Osteoblast (primary cell): ENCODE results near the gene DSC1. TPM values are rescaled to one million over a fixed set of nuclear protein-coding genes. Genes with fewer than 3 reads are reported as not detected.

Source experiments
- DNase-seq: peaks from one replicate; pipeline ENCODE4 v3.0.0; 2011; ENCODE audit warnings: low spot score, mixed read lengths; ENCODE audit not compliant: insufficient read length; ENCODE audit errors: missing footprints
- H2AFZ ChIP-seq: 2 replicates; pipeline ENCODE4 v1.6.0; 2011; ENCODE audit warnings: mild to moderate bottlenecking, low read length
- H3K27ac ChIP-seq: 2 replicates; pipeline ENCODE4 v1.5.1; 2011; ENCODE audit warnings: mild to moderate bottlenecking, low read depth, low read length, moderate library complexity
- H3K27me3 ChIP-seq: 2 replicates; pipeline ENCODE4 v1.6.0; 2012; ENCODE audit warnings: mild to moderate bottlenecking, control low read depth, inconsistent platforms, low read length, moderate library complexity; ENCODE audit not compliant: insufficient read depth
- H3K36me3 ChIP-seq: 2 replicates; pipeline ENCODE4 v1.5.1; 2011; ENCODE audit warnings: mild to moderate bottlenecking, low read length, control low read depth, moderate library complexity; ENCODE audit not compliant: insufficient read depth
- H3K4me1 ChIP-seq: 2 replicates; pipeline ENCODE4 v1.5.1; 2011; ENCODE audit warnings: mild to moderate bottlenecking, low read length, control low read depth, moderate library complexity; ENCODE audit not compliant: insufficient read depth
- H3K4me2 ChIP-seq: 2 replicates; pipeline ENCODE4 v1.6.0; 2011; ENCODE audit warnings: mild to moderate bottlenecking, low read length; ENCODE audit not compliant: insufficient read depth
- H3K4me3 ChIP-seq: fragments of 200-600 bp; sonication (generic); 3 replicates; pipeline ENCODE4 v1.5.1; 2012; ENCODE audit warnings: mild to moderate bottlenecking, low read length, inconsistent platforms; ENCODE audit not compliant: insufficient read depth
- H3K79me2 ChIP-seq: 2 replicates; pipeline ENCODE4 v1.6.0; 2012; ENCODE audit warnings: mild to moderate bottlenecking, low read length, control low read depth, inconsistent platforms; ENCODE audit not compliant: insufficient read depth
- H3K9me3 ChIP-seq: 2 replicates; pipeline ENCODE4 v1.5.1; 2011; ENCODE audit warnings: low read depth, low read length, control low read depth
- H4K20me1 ChIP-seq: 2 replicates; pipeline ENCODE4 v1.6.0; 2012; ENCODE audit warnings: mild to moderate bottlenecking, low read length, control low read depth; ENCODE audit not compliant: insufficient read depth
- CTCF ChIP-seq: IDR thresholded peaks from 2 replicates; pipeline ENCODE4 v1.5.1; 2011; ENCODE audit warnings: mild to moderate bottlenecking, low read depth, low read length, moderate library complexity; ENCODE audit errors: extremely low read depth
- total RNA-seq: library from RNA; depleted of rRNA; stranded (reverse); fragments of >200 nt; gene quantifications from 2 replicates; pipeline ENCODE4 v1.2.3, GENCODE V29; 2012

The DSC1 gene
- not detected in 2 replicates for total RNA-seq

GRCh38 chr18:31162825-31163435 is at the start of gene DSC1:
Gene DSC1, minus strand, starts transcription at chr18:31162856. Its CDS starts 262 bp downstream, at chr18:31162594.
- no peak for TF ChIP-seq CTCF
- Histone ChIP-seq H2AFZ (no peak within 1 kb of the TSS), H3K79me2 (no peaks in the 10 kb centered on the region), H3K9me3 (no peaks in the 10 kb centered on the region), H3K4me3 (no peak within 1 kb of the TSS), H3K4me1 (no peaks in the 10 kb centered on the region), H4K20me1 (no peaks in the 10 kb centered on the region), H3K27me3 (no peaks in the 10 kb centered on the region), H3K36me3 (no peaks in the 10 kb centered on the region), H3K4me2 (no peak within 1 kb of the TSS), H3K27ac (no peak within 1 kb of the TSS)
- no peak for DNase-seq

- no peak for TF ChIP-seq CTCF
- Histone ChIP-seq H4K20me1 (no peaks in the 10 kb centered on the region), H3K4me2 (no peak overlapping the region)
Measured at GRCh38 chr18:31211047-31211446, 48.4 kb upstream of the DSC1 start.

GRCh38 chr18:31209041-31209440 is 46.4 kb upstream of the DSC1 start:
- H3K36me3 ChIP-seq, result no peaks in the 10 kb centered on the region
- H3K4me2 ChIP-seq, result no peak overlapping the region
- H3K27ac ChIP-seq, result no peak overlapping the region
- no peaks in the 10 kb centered on the region for H3K27me3 ChIP-seq
- H4K20me1 ChIP-seq, result no peaks in the 10 kb centered on the region
- H3K79me2 ChIP-seq, result no peaks in the 10 kb centered on the region
- no peaks in the 10 kb centered on the region for H3K9me3 ChIP-seq
- TF ChIP-seq CTCF, result no peak
- no peak overlapping the region for H3K4me3 ChIP-seq
- H3K4me1 ChIP-seq, result no peaks in the 10 kb centered on the region
- DNase-seq, result no peak
- H2AFZ ChIP-seq, result no peak overlapping the region

More at GRCh38 chr18:31211047-31211446, 48.4 kb upstream of the DSC1 start:
- H3K27ac ChIP-seq, result no peak overlapping the region
- DNase-seq, result no peak
- H3K36me3 ChIP-seq, result no peaks in the 10 kb centered on the region
- no peak overlapping the region for H2AFZ ChIP-seq
- H3K27me3 ChIP-seq, result no peaks in the 10 kb centered on the region
- no peaks in the 10 kb centered on the region for H3K9me3 ChIP-seq
- no peaks in the 10 kb centered on the region for H3K4me1 ChIP-seq
- no peak overlapping the region for H3K4me3 ChIP-seq
- H3K79me2 ChIP-seq, result no peaks in the 10 kb centered on the region

GRCh38 chr18:31207391-31207790 is 44.7 kb upstream of the DSC1 start:
- no peak for TF ChIP-seq CTCF
- Histone ChIP-seq H3K36me3 (no peaks in the 10 kb centered on the region), H3K9me3 (no peaks in the 10 kb centered on the region), H3K79me2 (no peaks in the 10 kb centered on the region), H3K4me3 (no peak overlapping the region), H4K20me1 (no peaks in the 10 kb centered on the region), H3K4me1 (no peaks in the 10 kb centered on the region), H2AFZ (no peak overlapping the region), H3K4me2 (peak overlapping the region; percentile 1), H3K27ac (no peak overlapping the region), H3K27me3 (no peaks in the 10 kb centered on the region)
- no peak for DNase-seq
